Endometrium (tissue), 2 donors: ENCODE data around the gene ZC3H6.
"Not testable (repeated sequence)": the region's sequence is repeated elsewhere in the genome, so short reads cannot be mapped to it uniquely, and the experiment has no call there.

Experiments used
- FAIRE-seq: peaks from 2 replicates; lab custom pipeline; 2012; peaks lifted over from hg19 to GRCh38; lab: Jason Lieb, UNC
- donor health status: control.
- donor health status: control.

ZC3H6 gene

DNA sequence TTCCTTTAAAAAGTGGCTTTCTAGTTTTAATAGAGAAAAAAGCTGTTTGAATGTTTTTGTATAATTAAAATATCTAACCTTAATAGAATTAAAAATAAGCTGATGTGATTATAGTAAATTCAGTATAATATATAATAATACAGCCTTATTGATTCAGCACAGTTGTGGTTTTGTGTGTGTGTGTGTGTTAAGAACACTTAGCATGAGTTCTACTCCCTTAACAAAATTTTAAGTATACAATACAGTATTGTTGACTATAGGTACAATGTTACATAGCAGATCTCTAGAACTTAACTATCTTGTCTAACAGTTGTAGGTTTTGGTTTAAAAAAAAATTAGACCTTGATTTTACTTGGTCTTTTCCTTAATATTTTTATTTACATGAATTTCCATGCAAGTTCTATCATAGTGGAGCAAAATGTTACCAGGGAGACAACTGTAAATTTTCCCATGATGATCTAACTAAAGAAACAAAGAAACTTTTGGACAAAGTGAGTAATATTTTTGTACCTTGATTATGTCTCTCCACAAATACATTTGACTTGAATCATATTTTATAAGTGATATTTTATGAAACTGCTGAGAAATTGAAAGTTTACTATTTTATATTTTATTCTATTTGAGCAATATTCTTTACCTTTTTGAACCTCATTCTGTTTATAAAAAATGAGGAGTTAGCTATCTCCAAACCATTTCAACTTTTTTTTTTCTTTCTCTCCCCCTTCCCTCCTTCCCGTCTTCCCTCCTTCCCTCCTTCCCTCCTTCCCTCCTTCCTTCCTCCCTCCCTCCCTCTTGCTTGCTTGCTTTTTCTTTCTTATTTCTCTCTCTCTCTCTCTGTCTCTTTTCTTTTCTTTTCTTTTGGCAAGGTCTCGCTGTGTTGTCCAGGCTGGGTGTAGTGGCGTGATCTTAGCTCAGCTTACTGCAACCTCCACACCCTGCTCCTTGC is 46.3 kb downstream of the ZC3H6 start:
- FAIRE-seq, result no peak

GRCh38 chr2:112322919-112323318 is 47.5 kb downstream of the ZC3H6 start:
- no peak for FAIRE-seq

DNA sequence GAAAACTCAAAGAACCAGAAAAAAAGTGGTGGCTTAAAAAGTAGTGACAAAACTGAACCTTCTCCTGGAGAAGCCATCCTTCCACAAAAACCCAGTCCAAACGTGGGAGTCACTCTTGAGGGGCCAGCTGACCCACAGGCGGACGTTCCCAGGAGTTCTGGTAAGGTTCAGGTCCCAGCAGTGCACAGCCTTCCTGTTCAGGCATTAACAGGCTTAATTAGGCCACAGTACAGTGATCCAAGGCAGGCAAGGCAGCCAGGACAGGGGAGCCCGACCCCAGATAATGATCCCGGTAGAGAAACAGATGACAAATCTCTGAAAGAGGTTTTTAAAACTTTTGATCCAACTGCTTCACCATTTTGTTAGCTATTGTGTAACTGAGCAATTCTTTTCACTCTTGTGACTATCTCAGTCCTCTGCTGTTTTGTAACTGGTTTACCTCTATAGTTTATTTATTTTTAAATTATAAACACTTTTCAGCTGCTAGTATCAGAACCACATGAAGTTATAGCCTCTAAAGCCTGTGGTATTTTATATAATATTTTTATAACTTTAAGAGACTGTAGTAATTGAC is 56.8 kb downstream of the ZC3H6 start:
- FAIRE-seq, result no peak

GRCh38 chr2:112335600-112335999 is 60.2 kb downstream of the ZC3H6 start:
- no peak for FAIRE-seq

- no peak for FAIRE-seq
Measured at GRCh38 chr2:112339986-112340385, 64.6 kb downstream of the ZC3H6 start.

- no peak for FAIRE-seq
Measured at GRCh38 chr2:112340475-112341267, 65.3 kb downstream of the ZC3H6 start.

DNA sequence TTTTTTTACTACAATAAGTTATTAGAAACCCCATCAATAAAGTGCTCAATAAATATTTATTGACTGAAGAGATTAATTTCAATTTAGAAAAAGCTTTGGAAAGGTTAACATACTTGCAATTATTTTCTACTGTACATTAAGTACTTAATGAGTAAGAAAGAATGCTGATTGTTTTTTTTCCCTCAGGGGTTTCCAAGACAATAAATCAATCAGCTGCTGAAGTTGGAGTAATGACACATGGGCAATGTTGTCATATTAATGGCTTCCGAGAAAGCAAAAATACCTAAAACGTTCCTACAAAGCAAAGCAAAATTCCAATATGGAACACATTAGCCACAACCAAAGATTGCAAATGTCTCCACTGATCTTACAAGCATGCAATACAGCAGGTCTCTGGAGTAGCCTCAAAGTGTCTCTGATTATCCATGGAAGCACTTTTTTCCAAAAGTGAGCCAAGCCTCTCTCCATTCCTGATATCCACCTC is 66.7 kb downstream of the ZC3H6 start:
- FAIRE-seq, result no peak

DNA sequence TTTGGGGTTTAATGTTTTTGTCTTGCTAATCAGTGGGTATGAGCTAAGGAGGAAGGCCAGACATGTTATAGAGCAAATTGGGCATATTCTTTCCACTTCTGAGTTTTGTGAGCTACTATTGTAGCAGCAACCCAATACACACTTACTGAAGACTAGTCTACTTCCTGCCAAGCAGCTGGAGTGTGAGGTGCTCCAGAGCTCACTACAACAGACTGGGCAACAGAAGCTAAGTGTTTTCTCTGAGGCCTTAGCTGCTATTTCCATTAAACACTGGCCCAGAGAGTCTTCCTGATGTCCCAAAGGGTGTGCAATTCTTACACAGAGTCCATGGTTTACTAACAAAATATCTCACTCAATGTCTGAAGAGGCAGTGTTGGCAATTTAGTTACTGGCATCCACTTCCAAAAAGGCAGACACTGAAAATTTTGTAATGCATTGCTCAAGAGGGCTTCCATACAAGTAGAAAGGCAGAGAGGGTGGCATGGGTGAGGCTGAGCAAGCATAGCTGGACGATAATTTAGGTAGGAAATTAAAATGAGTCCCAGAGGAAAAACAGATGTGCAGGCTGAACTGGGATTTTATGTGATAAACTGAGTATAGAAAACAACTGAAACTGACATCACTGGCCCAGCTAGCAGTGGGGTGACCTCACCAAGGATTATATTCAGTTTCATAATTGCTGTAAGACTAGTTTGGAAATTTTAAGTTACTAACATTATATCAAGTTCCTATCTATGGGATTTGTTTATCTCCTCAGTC is 68.6 kb downstream of the ZC3H6 start:
- FAIRE-seq, result no peak

DNA sequence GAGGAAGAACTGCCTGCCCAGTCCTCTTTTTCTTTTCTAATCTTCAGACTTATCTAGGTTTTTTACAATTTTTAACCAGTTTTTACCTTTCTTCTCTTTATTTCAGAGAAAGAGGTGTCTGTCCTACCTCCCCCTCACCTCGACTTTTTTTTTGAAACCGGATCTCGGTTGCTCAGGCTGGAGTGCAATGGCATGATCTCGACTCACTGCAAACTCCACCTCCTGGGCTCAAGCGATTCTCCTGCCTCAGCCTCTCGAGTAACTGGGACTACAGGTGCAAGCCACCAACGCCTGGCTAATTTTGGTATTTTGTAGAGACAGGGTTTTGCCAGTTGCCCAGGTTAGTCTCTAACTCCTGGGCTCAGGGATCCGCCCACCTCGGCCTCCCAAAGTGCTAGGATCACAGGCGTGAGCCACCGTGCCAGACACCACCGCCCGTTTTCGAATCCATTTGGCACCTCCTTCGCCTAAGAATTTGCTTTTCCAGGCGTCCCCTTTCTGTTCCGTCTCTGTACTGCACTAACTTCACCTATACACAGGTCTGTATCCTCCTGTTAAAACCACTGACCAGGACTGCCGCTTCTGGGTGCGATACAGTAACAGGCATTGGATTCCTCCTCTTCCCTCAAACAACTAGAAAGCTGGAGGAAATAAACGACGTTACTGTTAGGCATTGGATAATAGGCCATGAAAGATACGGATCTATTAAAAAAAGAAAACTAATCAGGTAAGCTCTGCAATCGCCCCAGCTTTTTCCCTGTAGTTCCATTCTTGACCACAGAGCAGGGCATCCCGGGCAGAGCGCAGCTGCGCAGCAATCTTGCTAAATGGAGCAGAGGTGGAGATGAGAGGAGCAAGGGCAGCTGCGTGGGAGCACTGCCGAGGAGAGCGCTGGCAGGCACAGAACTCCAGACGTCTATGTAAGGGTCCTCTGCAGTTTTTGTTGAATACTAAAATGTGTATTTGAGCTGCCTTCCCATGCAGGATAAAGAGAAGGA is 69.9 kb downstream of the ZC3H6 start:
- no peak for FAIRE-seq

- not testable (repeated sequence) for FAIRE-seq
Measured at GRCh38 chr2:112352292-112352691, 76.9 kb downstream of the ZC3H6 start.

- FAIRE-seq, result not testable (repeated sequence)
Measured at GRCh38 chr2:112352809-112353603, 77.6 kb downstream of the ZC3H6 start.

GRCh38 chr2:112354335-112354734 is 78.9 kb downstream of the ZC3H6 start:
- not testable (repeated sequence) for FAIRE-seq

- FAIRE-seq, result not testable (repeated sequence)
Measured at GRCh38 chr2:112360055-112360454, 84.7 kb downstream of the ZC3H6 start.
